ENCODE data around the gene NPIPB12. TPM values are rescaled to one million over a fixed set of nuclear protein-coding genes. Genes with fewer than 3 reads are reported as not detected.
"Not testable (repeated sequence)": the region's sequence is repeated elsewhere in the genome, so short reads cannot be mapped to it uniquely, and the experiment has no call there.

Gene NPIPB12

GRCh38 chr16:29454269-29454668 lies 51.9 kb downstream of the NPIPB12 start, which contains the start of the genes BOLA2 and SLX1B:
Gene BOLA2, minus strand, starts transcription at chr16:29454351. Its CDS starts 98 bp downstream, at chr16:29454253.
Gene SLX1B, plus strand, starts transcription at chr16:29454533.
- no CpG with 5 or more reads among the region's 33 CpGs for WGBS, 2 donors (ENCODE audit: extremely low coverage in 2 of 2, insufficient read length in 2 of 2, insufficient replicate concordance in 1 of 2)
- H3K18ac ChIP-seq (ENCODE audit: low read length); H2AK5ac ChIP-seq (ENCODE audit: low read depth, low read length); H3K9ac ChIP-seq (ENCODE audit: low read depth, low read length, poor library complexity); H3K79me1 ChIP-seq (ENCODE audit: low read depth, low read length); H3K4me3 ChIP-seq (ENCODE audit: low read length in 2 of 2); H4K91ac ChIP-seq (ENCODE audit: low read depth, low read length, poor library complexity); H3K4me2 ChIP-seq (ENCODE audit: insufficient read depth, low read length, poor library complexity, severe bottlenecking); H2BK15ac ChIP-seq (ENCODE audit: low read length); H3K27me3 ChIP-seq (ENCODE audit: control insufficient read depth in 3 of 3, insufficient read depth in 3 of 3, low read depth in 1 of 3, low read length in 3 of 3); H2BK12ac ChIP-seq (ENCODE audit: low read length); H3K23ac ChIP-seq (ENCODE audit: low read depth, low read length, poor library complexity); H3K14ac ChIP-seq (ENCODE audit: low read length); H2AFZ ChIP-seq (ENCODE audit: low read length); H3K9me3 ChIP-seq (replicated peaks in 1 of 2; ENCODE audit: control insufficient read depth in 2 of 2, insufficient read depth in 1 of 2, low read depth in 1 of 2, low read length in 2 of 2); H3K4me1 ChIP-seq (ENCODE audit: control insufficient read depth in 2 of 2, insufficient read depth in 1 of 2, low read depth in 1 of 2, low read length in 2 of 2); H4K8ac ChIP-seq (ENCODE audit: low read depth, low read length); H2BK5ac ChIP-seq (ENCODE audit: low read length); H2BK120ac ChIP-seq (ENCODE audit: low read depth, low read length); H3K4ac ChIP-seq (ENCODE audit: low read length); H3K36me3 ChIP-seq (replicated peaks in 1 of 2; ENCODE audit: control insufficient read depth in 2 of 2, insufficient read depth in 2 of 2, low read length in 2 of 2); H3K27ac ChIP-seq (replicated peaks; ENCODE audit: low read length); DNase-seq (ENCODE audit: low spot score): not testable (repeated sequence)

- H3K23ac ChIP-seq (ENCODE audit: low read depth, low read length, poor library complexity); H3K27me3 ChIP-seq (ENCODE audit: control insufficient read depth in 3 of 3, insufficient read depth in 3 of 3, low read depth in 1 of 3, low read length in 3 of 3); H3K36me3 ChIP-seq (replicated peaks in 1 of 2; ENCODE audit: control insufficient read depth in 2 of 2, insufficient read depth in 2 of 2, low read length in 2 of 2); H2BK12ac ChIP-seq (ENCODE audit: low read length); H3K4me1 ChIP-seq (ENCODE audit: control insufficient read depth in 2 of 2, insufficient read depth in 1 of 2, low read depth in 1 of 2, low read length in 2 of 2); H3K9ac ChIP-seq (ENCODE audit: low read depth, low read length, poor library complexity); H2AFZ ChIP-seq (ENCODE audit: low read length); H3K27ac ChIP-seq (replicated peaks; ENCODE audit: low read length); H2BK120ac ChIP-seq (ENCODE audit: low read depth, low read length); H3K4me2 ChIP-seq (ENCODE audit: insufficient read depth, low read length, poor library complexity, severe bottlenecking); H3K18ac ChIP-seq (ENCODE audit: low read length); H3K79me1 ChIP-seq (ENCODE audit: low read depth, low read length); H2BK5ac ChIP-seq (ENCODE audit: low read length); H4K8ac ChIP-seq (ENCODE audit: low read depth, low read length); H4K91ac ChIP-seq (ENCODE audit: low read depth, low read length, poor library complexity); H3K4ac ChIP-seq (ENCODE audit: low read length); H2BK15ac ChIP-seq (ENCODE audit: low read length); H3K14ac ChIP-seq (ENCODE audit: low read length); H3K4me3 ChIP-seq (ENCODE audit: low read length in 2 of 2); DNase-seq (ENCODE audit: low spot score); H2AK5ac ChIP-seq (ENCODE audit: low read depth, low read length); H3K9me3 ChIP-seq (replicated peaks in 1 of 2; ENCODE audit: control insufficient read depth in 2 of 2, insufficient read depth in 1 of 2, low read depth in 1 of 2, low read length in 2 of 2): not testable (repeated sequence)
- no CpG with 5 or more reads among the region's 21 CpGs for WGBS, 2 donors (ENCODE audit: extremely low coverage in 2 of 2, insufficient read length in 2 of 2, insufficient replicate concordance in 1 of 2)
Observed at GRCh38 chr16:29453754-29454153, 52.5 kb downstream of the NPIPB12 start.

Small RNA genes within 50 kb of the gene (small RNA-seq; reads per million reads assigned to genes)
- gene AC133555.2 (ENCODE audit: insufficient read depth): not detected
